Spleen (tissue), 7 donors: Measurements from ENCODE around the gene SSTR5.
"Not testable (repeated sequence)": the region's sequence is repeated elsewhere in the genome, so short reads cannot be mapped to it uniquely, and the experiment has no call there.

Source experiments
- CTCF ChIP-seq, 11 experiments: fragments of 200-600 bp in 7 of 11; fragments of 450-650 bp in 4 of 11; sonication (generic) in 4 of 11; IDR thresholded peaks in 8 of 11; conservative IDR thresholded peaks in 3 of 11; 1 replicate in 7 of 11; 2 replicates in 4 of 11; pipeline versions ENCODE4 v1.4.0 to v1.8.0; 2016 to 2021; ENCODE audit warnings: antibody characterized with exemption in 11 of 11, inconsistent platforms in 4 of 11, mild to moderate bottlenecking in 1 of 11
- POLR2AphosphoS5 ChIP-seq, 3 donors: sonication (generic); formaldehyde crosslinking; IDR thresholded peaks; one replicate each; pipeline ENCODE4 v1.5.1; 2017; ENCODE audit warnings: antibody characterized with exemption in 3 of 3
- donor health status: DM: no; HTN: no; CAD: no; lungs with moderate emphysema.
- donor health status: DM: no; HTN: no; CAD: no.
- donor health status: DM: no; HTN: no; CAD: no.

GRCh38 chr16:1086443-1086842 lies 13.9 kb downstream of the SSTR5 start:
- not testable (repeated sequence) for TF ChIP-seq CTCF (IDR thresholded peaks at IDR 0.05 in 8 of 11, conservative IDR thresholded peaks at IDR 0.05 in 3 of 11); POLR2AphosphoS5 (IDR thresholded peaks at IDR 0.05)
